ENCODE results near the gene SNX33. TPM values are rescaled to one million over a fixed set of nuclear protein-coding genes. Genes with fewer than 3 reads are reported as not detected.
A peak's percentile ranks its signal among the peaks of the same experiment; 100 is the strongest.

The SNX33 gene
- total and polyA plus RNA-seq, 2 of the 13 experiments (the other 11 are each of a cell fraction or from before 2014, with no cell fraction given) = 11.0 to 11.6 TPM

DNA sequence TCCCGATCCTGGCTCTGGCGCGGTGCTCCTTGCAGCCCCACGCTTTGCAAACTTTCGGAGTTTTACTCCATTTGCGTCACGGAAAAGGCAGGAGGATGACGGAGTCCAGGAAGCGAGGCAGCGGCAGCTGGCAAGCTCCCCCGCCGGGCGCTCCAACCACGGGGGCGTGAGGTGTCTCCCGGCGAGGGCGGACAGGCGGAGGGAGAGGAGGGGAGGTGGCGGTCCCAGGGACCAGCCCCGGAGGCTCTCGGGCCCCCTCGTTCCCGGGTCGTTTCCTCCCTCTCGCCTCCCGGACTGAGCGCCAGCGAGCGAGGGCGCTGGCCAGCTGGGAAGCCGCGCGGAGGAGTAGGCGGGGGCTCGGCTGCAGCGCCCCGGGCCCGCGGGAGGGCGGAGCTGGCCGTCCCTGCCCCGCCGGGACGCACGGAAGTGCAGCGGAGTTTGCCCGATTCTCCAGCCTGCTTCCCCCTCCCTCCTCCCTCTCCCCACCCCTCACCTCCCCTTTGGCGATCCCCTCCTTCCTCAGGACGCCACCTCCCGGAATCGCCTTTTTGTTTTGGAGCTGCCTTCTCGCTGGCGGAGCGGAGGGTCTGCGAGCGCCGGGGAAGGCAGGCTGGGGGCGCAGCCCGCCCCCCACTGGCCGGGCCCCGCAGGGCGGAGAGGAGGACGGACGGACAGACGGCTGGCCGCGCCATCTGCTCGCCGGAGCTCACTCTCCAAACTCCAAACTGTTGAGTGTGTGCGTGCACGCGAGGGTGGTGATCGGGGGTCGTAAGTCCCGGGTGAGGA, at the start of gene SNX33 (continued):
- TF ChIP-seq CHD2 (IDR thresholded peaks at IDR 0.05; ENCODE audit: low read depth, low read length) = no peak
- no peak for TF ChIP-seq ZNF20 (CRISPR knock-in tag; IDR thresholded peaks at IDR 0.05)
- TF ChIP-seq, protein P1, sequence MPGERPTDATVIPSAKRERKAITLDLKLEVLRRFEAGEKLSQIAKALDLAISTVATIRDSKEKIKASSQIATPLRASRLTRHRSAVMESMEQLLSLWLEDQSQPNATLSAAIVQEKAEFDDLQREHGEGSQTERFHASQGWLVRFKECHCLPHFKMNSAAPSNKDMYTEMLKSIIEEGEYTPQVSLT (CRISPR knock-in tag; IDR thresholded peaks at IDR 0.05; ENCODE audit: borderline replicate concordance, low read depth) = no peak; the same call in 1 of the 2 replicates
- no peak for TF ChIP-seq ZNF180 (CRISPR knock-in tag; IDR thresholded peaks at IDR 0.05; ENCODE audit: borderline replicate concordance, low read depth)
- TF ChIP-seq, protein P2, sequence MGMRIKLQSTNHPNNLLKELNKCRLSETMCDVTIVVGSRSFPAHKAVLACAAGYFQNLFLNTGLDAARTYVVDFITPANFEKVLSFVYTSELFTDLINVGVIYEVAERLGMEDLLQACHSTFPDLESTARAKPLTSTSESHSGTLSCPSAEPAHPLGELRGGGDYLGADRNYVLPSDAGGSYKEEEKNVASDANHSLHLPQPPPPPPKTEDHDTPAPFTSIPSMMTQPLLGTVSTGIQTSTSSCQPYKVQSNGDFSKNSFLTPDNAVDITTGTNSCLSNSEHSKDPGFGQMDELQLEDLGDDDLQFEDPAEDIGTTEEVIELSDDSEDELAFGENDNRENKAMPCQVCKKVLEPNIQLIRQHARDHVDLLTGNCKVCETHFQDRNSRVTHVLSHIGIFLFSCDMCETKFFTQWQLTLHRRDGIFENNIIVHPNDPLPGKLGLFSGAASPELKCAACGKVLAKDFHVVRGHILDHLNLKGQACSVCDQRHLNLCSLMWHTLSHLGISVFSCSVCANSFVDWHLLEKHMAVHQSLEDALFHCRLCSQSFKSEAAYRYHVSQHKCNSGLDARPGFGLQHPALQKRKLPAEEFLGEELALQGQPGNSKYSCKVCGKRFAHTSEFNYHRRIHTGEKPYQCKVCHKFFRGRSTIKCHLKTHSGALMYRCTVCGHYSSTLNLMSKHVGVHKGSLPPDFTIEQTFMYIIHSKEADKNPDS (CRISPR knock-in tag; IDR thresholded peaks at IDR 0.05) = no peak; the same call in 1 of the 2 replicates
- TF ChIP-seq RCOR2 (CRISPR knock-in tag; IDR thresholded peaks at IDR 0.05) = 0 out of 2 replicates have a peak, but pooled peaks have one; percentile 22
- no peak for TF ChIP-seq GPN1 (CRISPR knock-in tag; IDR thresholded peaks at IDR 0.05; ENCODE audit: borderline replicate concordance)
- no peak for TF ChIP-seq ZNF737 (CRISPR knock-in tag; IDR thresholded peaks at IDR 0.05; ENCODE audit: borderline replicate concordance)
- no peak for TF ChIP-seq SYNCRIP (IDR thresholded peaks at IDR 0.05; ENCODE audit: insufficient read depth, low read depth, low read length)
- no peak for TF ChIP-seq FIP1L1 (IDR thresholded peaks at IDR 0.05; ENCODE audit: borderline replicate concordance, insufficient read depth, low read depth, low read length)
- TF ChIP-seq RFX5 (IDR thresholded peaks at IDR 0.05; ENCODE audit: low read depth, low read length) = no peak
- TF ChIP-seq PHF8 (CRISPR knock-in tag; IDR thresholded peaks at IDR 0.05) = peak; percentile 77
- TF ChIP-seq, protein P3, sequence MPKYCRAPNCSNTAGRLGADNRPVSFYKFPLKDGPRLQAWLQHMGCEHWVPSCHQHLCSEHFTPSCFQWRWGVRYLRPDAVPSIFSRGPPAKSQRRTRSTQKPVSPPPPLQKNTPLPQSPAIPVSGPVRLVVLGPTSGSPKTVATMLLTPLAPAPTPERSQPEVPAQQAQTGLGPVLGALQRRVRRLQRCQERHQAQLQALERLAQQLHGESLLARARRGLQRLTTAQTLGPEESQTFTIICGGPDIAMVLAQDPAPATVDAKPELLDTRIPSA (CRISPR knock-in tag; IDR thresholded peaks at IDR 0.05; ENCODE audit: borderline replicate concordance) = no peak
- TF ChIP-seq, protein P4, sequence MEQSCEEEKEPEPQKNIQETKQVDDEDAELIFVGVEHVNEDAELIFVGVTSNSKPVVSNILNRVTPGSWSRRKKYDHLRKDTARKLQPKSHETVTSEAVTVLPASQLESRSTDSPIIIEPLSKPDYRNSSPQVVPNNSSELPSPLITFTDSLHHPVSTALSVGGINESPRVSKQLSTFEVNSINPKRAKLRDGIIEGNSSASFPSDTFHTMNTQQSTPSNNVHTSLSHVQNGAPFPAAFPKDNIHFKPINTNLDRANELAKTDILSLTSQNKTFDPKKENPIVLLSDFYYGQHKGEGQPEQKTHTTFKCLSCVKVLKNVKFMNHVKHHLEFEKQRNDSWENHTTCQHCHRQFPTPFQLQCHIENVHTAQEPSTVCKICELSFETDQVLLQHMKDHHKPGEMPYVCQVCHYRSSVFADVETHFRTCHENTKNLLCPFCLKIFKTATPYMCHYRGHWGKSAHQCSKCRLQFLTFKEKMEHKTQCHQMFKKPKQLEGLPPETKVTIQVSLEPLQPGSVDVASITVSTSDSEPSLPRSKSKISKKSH (CRISPR knock-in tag; IDR thresholded peaks at IDR 0.05; ENCODE audit: borderline replicate concordance) = no peak
- TF ChIP-seq ZSCAN21 (CRISPR knock-in tag; IDR thresholded peaks at IDR 0.05; ENCODE audit: borderline replicate concordance) = no peak; the same call in 1 of the 2 replicates
- peak; percentile 46 for TF ChIP-seq AGO2 (optimal IDR thresholded peaks at IDR 0.05; ENCODE audit: low read depth, low read length)
- no peak for TF ChIP-seq DPF2 (CRISPR knock-in tag; IDR thresholded peaks at IDR 0.05; ENCODE audit: borderline replicate concordance, low read depth)
- TF ChIP-seq, protein P5, sequence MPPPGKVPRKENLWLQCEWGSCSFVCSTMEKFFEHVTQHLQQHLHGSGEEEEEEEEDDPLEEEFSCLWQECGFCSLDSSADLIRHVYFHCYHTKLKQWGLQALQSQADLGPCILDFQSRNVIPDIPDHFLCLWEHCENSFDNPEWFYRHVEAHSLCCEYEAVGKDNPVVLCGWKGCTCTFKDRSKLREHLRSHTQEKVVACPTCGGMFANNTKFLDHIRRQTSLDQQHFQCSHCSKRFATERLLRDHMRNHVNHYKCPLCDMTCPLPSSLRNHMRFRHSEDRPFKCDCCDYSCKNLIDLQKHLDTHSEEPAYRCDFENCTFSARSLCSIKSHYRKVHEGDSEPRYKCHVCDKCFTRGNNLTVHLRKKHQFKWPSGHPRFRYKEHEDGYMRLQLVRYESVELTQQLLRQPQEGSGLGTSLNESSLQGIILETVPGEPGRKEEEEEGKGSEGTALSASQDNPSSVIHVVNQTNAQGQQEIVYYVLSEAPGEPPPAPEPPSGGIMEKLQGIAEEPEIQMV (CRISPR knock-in tag; IDR thresholded peaks at IDR 0.05; ENCODE audit: low read depth) = no peak
- no peak for TF ChIP-seq ZNF235 (CRISPR knock-in tag; IDR thresholded peaks at IDR 0.05; ENCODE audit: borderline replicate concordance)
- peak; percentile 63; the same call in 1 of the 2 replicates for TF ChIP-seq ZNF619 (CRISPR knock-in tag; IDR thresholded peaks at IDR 0.05)
- TF ChIP-seq ZNF367 (CRISPR knock-in tag; IDR thresholded peaks at IDR 0.05; ENCODE audit: borderline replicate concordance) = peak; percentile 44; the same call in 1 of the 2 replicates
- TF ChIP-seq SNAI1 (CRISPR knock-in tag; IDR thresholded peaks at IDR 0.05; ENCODE audit: borderline replicate concordance) = no peak
